OCI-LY1 (cell line): Measurements from ENCODE around the gene COL20A1.

Experiments used
- CTCF ChIP-seq: fragments of 200-600 bp; sonication (generic), shearing (Covaris generic); IDR thresholded peaks from 2 replicates; pipeline ENCODE4 v1.5.1; 2017; ENCODE audit warnings: mild to moderate bottlenecking, antibody characterized with exemption, low read length, moderate library complexity, mixed read lengths
- EZH2 ChIP-seq: fragments of 200-600 bp; sonication (generic), shearing (Covaris generic); IDR thresholded peaks from 2 replicates; pipeline ENCODE4 v1.8.0; 2017; ENCODE audit warnings: borderline replicate concordance, mixed run types, mild to moderate bottlenecking, antibody characterized with exemption, low read length, moderate library complexity, mixed read lengths

GRCh38 chr20:63314566-63315239 lies 21.7 kb downstream of the COL20A1 start:
- TF ChIP-seq CTCF (no peak), EZH2 (no peak)
